Occipital lobe (tissue), 2 donors: ENCODE results near the gene TRIM45. TPM values are rescaled to one million over a fixed set of nuclear protein-coding genes. Genes with fewer than 3 reads are reported as not detected.

Experiments used
- DNase-seq: peaks from one replicate; lab custom pipeline; 2025; lab: John Stamatoyannopoulos, UW
- total RNA-seq: library from RNA; depleted of rRNA; stranded (reverse); fragments of >200 nt; gene quantifications from one replicate; pipeline ENCODE4 v1.2.3, GENCODE V29; 2014

TRIM45 gene
- total RNA-seq, 1 donor from 2014 or later, result 5.0 TPM

- no peak for DNase-seq
Observed at GRCh38 chr1:117101334-117101733, 20.2 kb downstream of the TRIM45 start.

GRCh38 chr1:117098287-117098890 lies 23.2 kb downstream of the TRIM45 start:
- DNase-seq, result no peak

- DNase-seq, result no peak
Observed at GRCh38 chr1:117097443-117097842, 24.1 kb downstream of the TRIM45 start.

- DNase-seq, result no peak
Observed at GRCh38 chr1:117096951-117097408, 24.6 kb downstream of the TRIM45 start.

GRCh38 chr1:117094841-117095604 lies 26.5 kb downstream of the TRIM45 start:
- no peak for DNase-seq

- DNase-seq, result peak; percentile 7
Observed at GRCh38 chr1:117093870-117094621, 27.5 kb downstream of the TRIM45 start.

GRCh38 chr1:117093091-117093534 lies 28.4 kb downstream of the TRIM45 start:
- no peak for DNase-seq

GRCh38 chr1:117092594-117092993 lies 29.0 kb downstream of the TRIM45 start:
- no peak for DNase-seq

- no peak for DNase-seq
Observed at GRCh38 chr1:117089996-117090395, 31.6 kb downstream of the TRIM45 start.

- DNase-seq, result no peak
Observed at GRCh38 chr1:117087686-117088085, 33.9 kb downstream of the TRIM45 start.

GRCh38 chr1:117084231-117084630 lies 37.3 kb downstream of the TRIM45 start:
- no peak for DNase-seq

GRCh38 chr1:117079737-117080136 lies 41.8 kb downstream of the TRIM45 start:
- no peak for DNase-seq

- no peak for DNase-seq
Observed at GRCh38 chr1:117077267-117077666, 44.3 kb downstream of the TRIM45 start.

GRCh38 chr1:117076648-117077047 lies 44.9 kb downstream of the TRIM45 start:
- no peak for DNase-seq

- no peak for DNase-seq
Observed at GRCh38 chr1:117070124-117070523, 51.4 kb downstream of the TRIM45 start.

GRCh38 chr1:117069220-117069844 lies 52.2 kb downstream of the TRIM45 start:
- DNase-seq, result no peak

- no peak for DNase-seq
Observed at GRCh38 chr1:117068580-117068979, 53.0 kb downstream of the TRIM45 start.

- DNase-seq, result peak; percentile 32
Observed at GRCh38 chr1:117067533-117068370, 53.8 kb downstream of the TRIM45 start.

- no peak for DNase-seq
Observed at GRCh38 chr1:117066367-117066766, 55.2 kb downstream of the TRIM45 start.

- no peak for DNase-seq
Observed at GRCh38 chr1:117061986-117062415, 59.5 kb downstream of the TRIM45 start.
